DOHH2 (cell line): ENCODE results near the gene SLC38A3.

ENCODE experiments used
- H3F3A ChIP-seq: fragments of 200-600 bp; sonication (generic), shearing (Covaris generic); 2 replicates; pipeline ENCODE4 v1.6.0; 2016; ENCODE audit warnings: antibody characterized with exemption, mild to moderate bottlenecking; ENCODE audit not compliant: control insufficient read depth, insufficient read depth
- H3K27ac ChIP-seq: fragments of 200-600 bp; sonication (generic); 2 replicates; pipeline ENCODE4 v1.5.1; 2014; ENCODE audit warnings: low read depth, mild to moderate bottlenecking, low read length, moderate library complexity
- H3K27me3 ChIP-seq: fragments of 200-600 bp; sonication (generic); 2 replicates; pipeline ENCODE4 v1.6.1; 2014; ENCODE audit warnings: mild to moderate bottlenecking, low read length, mixed read lengths; ENCODE audit not compliant: control insufficient read depth
- H3K36me3 ChIP-seq: fragments of 200-600 bp; sonication (generic); 2 replicates; pipeline ENCODE4 v1.6.1; 2014; ENCODE audit warnings: mild to moderate bottlenecking, low read length, moderate library complexity, mixed read lengths; ENCODE audit not compliant: control insufficient read depth
- H3K4me1 ChIP-seq: fragments of 200-600 bp; sonication (generic); 2 replicates; pipeline ENCODE4 v1.6.1; 2014; ENCODE audit warnings: mild to moderate bottlenecking, low read length, mixed read lengths; ENCODE audit not compliant: control insufficient read depth
- H3K4me2 ChIP-seq: fragments of 200-600 bp; sonication (generic); 2 replicates; pipeline ENCODE4 v1.6.0; 2014; ENCODE audit warnings: mild to moderate bottlenecking, low read length, moderate library complexity
- H3K4me3 ChIP-seq: fragments of 200-600 bp; sonication (generic); 2 replicates; pipeline ENCODE4 v1.5.1; 2014; ENCODE audit warnings: mild to moderate bottlenecking, low read length, mixed read lengths
- H3K79me2 ChIP-seq: fragments of 200-600 bp; sonication (generic); 2 replicates; pipeline ENCODE4 v1.6.1; 2014; ENCODE audit warnings: mild to moderate bottlenecking, low read length, mixed read lengths; ENCODE audit not compliant: control insufficient read depth
- H3K9me2 ChIP-seq: fragments of 200-600 bp; sonication (generic); replicated peaks from 2 replicates; pipeline ENCODE4 v1.6.1; 2014; ENCODE audit warnings: mild to moderate bottlenecking, low read length, mixed read lengths; ENCODE audit not compliant: control insufficient read depth
- H3K9me3 ChIP-seq: fragments of 200-600 bp; sonication (generic); 2 replicates; pipeline ENCODE4 v1.6.1; 2014; ENCODE audit warnings: antibody characterized with exemption, low read length, mixed read lengths; ENCODE audit not compliant: control insufficient read depth, insufficient read depth
- H4K20me1 ChIP-seq: fragments of 200-600 bp; sonication (generic); 2 replicates; pipeline ENCODE4 v1.6.0; 2014; ENCODE audit warnings: low read depth, mild to moderate bottlenecking, antibody characterized with exemption, low read length, moderate library complexity; ENCODE audit not compliant: control insufficient read depth, insufficient read depth
- EZH2phosphoT487 ChIP-seq: fragments of 200-600 bp; sonication (generic); IDR thresholded peaks from 2 replicates; pipeline ENCODE4 v1.6.1; 2017; ENCODE audit warnings: borderline replicate concordance, mild to moderate bottlenecking, antibody characterized with exemption, low read length, moderate library complexity, mixed read lengths
- TF ChIP-seq, protein P1 (sequence below): fragments of 200-600 bp; sonication (generic); IDR thresholded peaks from one replicate; pipeline ENCODE4 v1.5.1; 2014; ENCODE audit warnings: antibody characterized with exemption, mild to moderate bottlenecking, low read depth, low read length; ENCODE audit not compliant: poor library complexity, severe bottlenecking

Gene SLC38A3

DNA sequence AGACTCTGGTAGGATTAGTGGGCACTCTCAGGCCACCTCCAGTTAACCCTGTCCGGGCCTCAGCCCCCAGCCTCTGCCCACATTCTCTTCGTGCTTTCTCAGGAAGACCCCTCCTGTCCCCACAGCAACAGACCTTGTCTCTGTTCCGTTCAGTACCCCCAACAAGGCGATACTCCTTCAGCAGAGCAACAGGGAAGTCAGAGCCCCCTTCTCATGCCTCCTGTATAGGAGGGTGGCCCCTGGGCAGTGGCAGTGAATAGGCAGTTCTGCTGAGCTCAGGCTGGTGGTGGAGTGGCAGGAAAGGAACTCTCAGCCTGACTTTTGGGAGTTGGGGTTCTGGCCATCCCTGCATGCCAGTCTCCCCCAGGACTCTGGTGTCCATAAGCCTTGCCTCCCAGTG, 64.4 kb downstream of the SLC38A3 start:
- H4K20me1 ChIP-seq, result no peaks in the 10 kb centered on the region
- peaks cover 12% of the 10 kb centered on the region for H3K4me1 ChIP-seq
- no peak overlapping the region for H3K4me3 ChIP-seq
- peaks cover 50% of the 10 kb centered on the region for H3K27me3 ChIP-seq
- no peaks in the 10 kb centered on the region for H3K36me3 ChIP-seq
- H3K27ac ChIP-seq, result no peak overlapping the region
- H3K4me2 ChIP-seq, result no peak overlapping the region
- no peaks in the 10 kb centered on the region for H3F3A ChIP-seq
- TF ChIP-seq, protein P1, sequence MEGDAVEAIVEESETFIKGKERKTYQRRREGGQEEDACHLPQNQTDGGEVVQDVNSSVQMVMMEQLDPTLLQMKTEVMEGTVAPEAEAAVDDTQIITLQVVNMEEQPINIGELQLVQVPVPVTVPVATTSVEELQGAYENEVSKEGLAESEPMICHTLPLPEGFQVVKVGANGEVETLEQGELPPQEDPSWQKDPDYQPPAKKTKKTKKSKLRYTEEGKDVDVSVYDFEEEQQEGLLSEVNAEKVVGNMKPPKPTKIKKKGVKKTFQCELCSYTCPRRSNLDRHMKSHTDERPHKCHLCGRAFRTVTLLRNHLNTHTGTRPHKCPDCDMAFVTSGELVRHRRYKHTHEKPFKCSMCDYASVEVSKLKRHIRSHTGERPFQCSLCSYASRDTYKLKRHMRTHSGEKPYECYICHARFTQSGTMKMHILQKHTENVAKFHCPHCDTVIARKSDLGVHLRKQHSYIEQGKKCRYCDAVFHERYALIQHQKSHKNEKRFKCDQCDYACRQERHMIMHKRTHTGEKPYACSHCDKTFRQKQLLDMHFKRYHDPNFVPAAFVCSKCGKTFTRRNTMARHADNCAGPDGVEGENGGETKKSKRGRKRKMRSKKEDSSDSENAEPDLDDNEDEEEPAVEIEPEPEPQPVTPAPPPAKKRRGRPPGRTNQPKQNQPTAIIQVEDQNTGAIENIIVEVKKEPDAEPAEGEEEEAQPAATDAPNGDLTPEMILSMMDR, result no peak
- TF ChIP-seq EZH2phosphoT487, result no peak
- no peaks in the 10 kb centered on the region for H3K9me2 ChIP-seq
- no peaks in the 10 kb centered on the region for H3K9me3 ChIP-seq
- no peaks in the 10 kb centered on the region for H3K79me2 ChIP-seq

DNA sequence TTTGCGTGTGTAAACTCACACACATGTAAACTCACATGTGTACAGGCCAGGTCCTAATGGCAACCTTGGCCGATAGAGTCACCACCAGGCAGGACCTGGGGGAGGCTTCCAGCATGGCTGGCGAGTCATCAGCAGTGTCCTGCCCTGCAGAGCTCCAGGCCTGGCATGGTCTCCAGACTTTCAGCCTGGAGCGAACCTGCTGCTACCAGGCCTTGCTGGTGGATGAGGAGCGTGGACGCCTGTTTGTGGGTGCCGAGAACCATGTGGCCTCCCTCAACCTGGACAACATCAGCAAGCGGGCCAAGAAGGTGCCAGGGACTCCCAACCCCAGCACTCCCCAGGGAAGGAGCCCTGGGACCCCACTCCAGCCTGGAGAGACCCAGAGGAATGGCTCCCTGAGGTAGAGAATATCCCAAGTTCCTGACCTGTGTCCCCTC, 64.9 kb downstream of the SLC38A3 start:
- Histone ChIP-seq H3K4me3 (no peak overlapping the region), H3K4me2 (no peak overlapping the region), H3K4me1 (peaks cover 13% of the 10 kb centered on the region)

DNA sequence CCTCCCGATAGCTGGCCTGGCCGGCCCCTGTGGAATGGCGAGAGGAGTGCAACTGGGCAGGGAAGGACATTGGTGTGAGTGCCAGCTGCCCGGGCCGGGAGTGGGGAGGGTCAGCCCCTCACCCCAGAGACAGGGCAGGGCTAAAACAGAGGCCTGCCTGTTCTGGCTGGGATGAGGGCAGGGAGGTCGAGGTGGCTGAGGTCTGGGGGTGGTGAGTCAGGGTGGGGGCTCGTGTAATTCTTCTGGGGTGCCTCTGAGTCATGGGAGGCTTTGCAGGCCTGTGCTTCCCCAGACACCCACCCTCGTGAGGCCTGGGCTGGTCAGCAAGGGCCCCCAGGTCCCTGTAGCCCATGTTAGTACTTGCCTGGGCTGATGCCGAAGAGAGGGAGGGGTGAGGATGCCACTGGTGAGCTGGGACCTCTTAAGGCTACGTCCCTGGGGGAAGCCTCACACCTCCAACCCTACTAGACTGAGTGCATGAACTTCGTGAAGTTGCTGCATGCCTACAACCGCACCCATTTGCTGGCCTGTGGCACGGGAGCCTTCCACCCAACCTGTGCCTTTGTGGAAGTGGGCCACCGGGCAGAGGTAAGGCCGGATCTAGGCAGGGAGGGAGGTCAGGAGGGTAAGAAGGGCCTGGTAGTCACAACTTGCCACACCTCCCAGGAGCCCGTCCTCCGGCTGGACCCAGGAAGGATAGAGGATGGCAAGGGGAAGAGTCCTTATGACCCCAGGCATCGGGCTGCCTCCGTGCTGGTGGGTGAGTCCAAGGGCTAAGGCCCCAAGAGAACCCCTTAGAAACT, 65.6 kb downstream of the SLC38A3 start:
- Histone ChIP-seq H3K4me3 (no peak overlapping the region), H3K27ac (no peak overlapping the region), H3K9me3 (no peaks in the 10 kb centered on the region), H3K4me2 (no peak overlapping the region), H4K20me1 (no peaks in the 10 kb centered on the region), H3K9me2 (no peaks in the 10 kb centered on the region), H3K4me1 (peaks cover 13% of the 10 kb centered on the region), H3K36me3 (no peaks in the 10 kb centered on the region), H3K79me2 (no peaks in the 10 kb centered on the region), H3K27me3 (peaks cover 62% of the 10 kb centered on the region), H3F3A (no peaks in the 10 kb centered on the region)
- no peak for TF ChIP-seq EZH2phosphoT487
- TF ChIP-seq, protein P1, result no peak

More for the DNA sequence above, 64.9 kb downstream of the SLC38A3 start:
- H3K27ac ChIP-seq, result no peak overlapping the region
- H3K36me3 ChIP-seq, result no peaks in the 10 kb centered on the region
- TF ChIP-seq EZH2phosphoT487, result no peak
- TF ChIP-seq, protein P1, result no peak
- no peaks in the 10 kb centered on the region for H3F3A ChIP-seq
- no peaks in the 10 kb centered on the region for H3K79me2 ChIP-seq
- H4K20me1 ChIP-seq, result no peaks in the 10 kb centered on the region
- H3K9me2 ChIP-seq, result no peaks in the 10 kb centered on the region
- H3K27me3 ChIP-seq, result peaks cover 55% of the 10 kb centered on the region
- H3K9me3 ChIP-seq, result no peaks in the 10 kb centered on the region
